Activated T-cell treated with anti-CD3 and anti-CD28 coated beads for 48 hours (primary cell): ENCODE results near the gene TICRR.
A peak's percentile ranks its signal among the peaks of the same experiment; 100 is the strongest.

Experiments
- DNase-seq: peaks from one replicate; pipeline ENCODE4 v3.0.0-alpha.2; 2020; ENCODE audit warnings: low read depth

TICRR gene

GRCh38 chr15:89628806-89629715 lies 53.8 kb downstream of the TICRR start:
- DNase-seq: no peak

GRCh38 chr15:89629829-89630228 lies 54.6 kb downstream of the TICRR start:
- DNase-seq: no peak

- DNase-seq: no peak
These were observed 55.0 kb downstream of the TICRR start for GRCh38 chr15:89630260-89630659.

GRCh38 chr15:89630974-89631901 lies 56.0 kb downstream of the TICRR start:
- no peak for DNase-seq

- DNase-seq: no peak
These were observed 56.6 kb downstream of the TICRR start for GRCh38 chr15:89631902-89632264.

GRCh38 chr15:89632563-89633430 lies 57.5 kb downstream of the TICRR start:
- no peak for DNase-seq

- no peak for DNase-seq
These were observed 58.3 kb downstream of the TICRR start for GRCh38 chr15:89633585-89633984.

- no peak for DNase-seq
These were observed 65.0 kb downstream of the TICRR start for GRCh38 chr15:89640245-89640644.

GRCh38 chr15:89641053-89641452 lies 65.8 kb downstream of the TICRR start:
- DNase-seq: no peak

GRCh38 chr15:89642106-89642505 lies 66.8 kb downstream of the TICRR start:
- DNase-seq: no peak

- DNase-seq: no peak
These were observed 70.4 kb downstream of the TICRR start for GRCh38 chr15:89645680-89646079.

GRCh38 chr15:89646416-89647141 lies 71.3 kb downstream of the TICRR start:
- no peak for DNase-seq

- peak; percentile 67 for DNase-seq
These were observed 72.1 kb downstream of the TICRR start for GRCh38 chr15:89647191-89647851.

GRCh38 chr15:89648106-89649012 lies 73.1 kb downstream of the TICRR start:
- DNase-seq: no peak

GRCh38 chr15:89649013-89649625 lies 73.8 kb downstream of the TICRR start:
- no peak for DNase-seq

- no peak for DNase-seq
These were observed 74.4 kb downstream of the TICRR start for GRCh38 chr15:89649716-89650115.

- DNase-seq: no peak
These were observed 76.9 kb downstream of the TICRR start for GRCh38 chr15:89652131-89652530.

GRCh38 chr15:89652666-89653065 lies 77.4 kb downstream of the TICRR start:
- no peak for DNase-seq

- no peak for DNase-seq
These were observed 78.3 kb downstream of the TICRR start for GRCh38 chr15:89653578-89653977.
